ENCODE data around the gene CERS5.
A peak's percentile ranks its signal among the peaks of the same experiment; 100 is the strongest.

The CERS5 gene

GRCh38 chr12:50129290-50129689, 37.9 kb downstream of the CERS5 start:
- H3K27me3 Mint-ChIP-seq: no peaks in the 10 kb centered on the region
- no peaks in the 10 kb centered on the region for H3K9me3 Mint-ChIP-seq
- H3K36me3 Mint-ChIP-seq (ENCODE audit: low read depth): peaks cover 93% of the 10 kb centered on the region
- DNase-seq: no peak
- no peak overlapping the region for H3K27ac Mint-ChIP-seq
- peaks cover 32% of the 10 kb centered on the region for H3K4me1 Mint-ChIP-seq (ENCODE audit: low read depth)
- H3K4me3 Mint-ChIP-seq: no peak overlapping the region

GRCh38 chr12:50127546-50127945, 39.6 kb downstream of the CERS5 start:
- Mint-ChIP-seq H3K27ac (peak overlapping the region; percentile 9), H3K4me3 (no peak overlapping the region), H3K36me3 (ENCODE audit: low read depth) (peaks cover 94% of the 10 kb centered on the region), H3K4me1 (ENCODE audit: low read depth) (peaks cover 31% of the 10 kb centered on the region), H3K27me3 (no peaks in the 10 kb centered on the region), H3K9me3 (no peaks in the 10 kb centered on the region)
- no peak for DNase-seq

DNA sequence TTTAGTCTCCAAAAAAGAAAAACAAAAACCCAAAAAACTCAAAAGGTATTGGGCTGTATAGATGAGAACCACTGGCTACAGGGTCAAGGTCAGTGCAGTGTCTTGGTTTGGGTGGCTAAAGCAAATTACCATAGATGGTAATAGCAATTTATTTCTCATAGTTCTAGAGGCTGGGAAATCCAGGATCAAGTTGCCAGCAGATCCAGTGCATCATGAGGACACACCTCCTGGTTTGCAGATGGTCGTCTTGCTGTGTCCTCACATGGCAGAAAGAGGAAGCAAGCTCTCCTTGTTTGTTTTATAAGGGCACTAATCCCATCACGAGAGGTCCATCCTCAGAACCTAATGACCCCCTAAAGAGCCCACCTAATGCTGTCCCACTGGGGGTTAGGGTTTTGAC, 44.0 kb downstream of the CERS5 start:
- peaks cover 32% of the 10 kb centered on the region for H3K4me1 Mint-ChIP-seq (ENCODE audit: low read depth)
- H3K36me3 Mint-ChIP-seq (ENCODE audit: low read depth): peaks cover 94% of the 10 kb centered on the region
- H3K27me3 Mint-ChIP-seq: no peaks in the 10 kb centered on the region
- H3K4me3 Mint-ChIP-seq: no peak overlapping the region
- DNase-seq: no peak
- H3K9me3 Mint-ChIP-seq: no peaks in the 10 kb centered on the region
- H3K27ac Mint-ChIP-seq: peak overlapping the region; percentile 34

GRCh38 chr12:50121641-50122040, 45.5 kb downstream of the CERS5 start:
- no peak for DNase-seq
- Mint-ChIP-seq H3K4me1 (ENCODE audit: low read depth) (peaks cover 36% of the 10 kb centered on the region), H3K36me3 (ENCODE audit: low read depth) (peaks cover 89% of the 10 kb centered on the region), H3K9me3 (no peaks in the 10 kb centered on the region), H3K4me3 (no peak overlapping the region), H3K27ac (peak overlapping the region; percentile 45), H3K27me3 (no peaks in the 10 kb centered on the region)

DNA sequence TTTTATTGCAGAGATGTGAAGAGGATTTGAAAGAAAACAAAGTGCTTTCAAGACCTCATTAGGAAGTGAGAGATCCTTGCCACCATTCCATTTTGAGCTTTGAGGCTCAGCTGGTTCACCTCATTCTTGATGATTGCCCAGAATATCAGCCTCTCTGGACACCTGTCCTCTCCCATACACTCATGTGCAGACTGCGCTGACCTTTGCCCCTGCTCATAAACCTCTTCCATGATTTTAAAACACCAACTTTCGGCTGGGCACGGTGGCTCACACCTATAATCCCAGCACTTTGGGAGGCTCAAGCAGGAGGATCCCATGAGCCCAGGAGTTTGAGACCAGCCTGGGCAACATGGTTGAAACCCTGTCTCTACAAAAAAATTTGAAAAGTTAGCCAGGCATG, 46.2 kb downstream of the CERS5 start:
- H3K4me1 Mint-ChIP-seq (ENCODE audit: low read depth): peaks cover 41% of the 10 kb centered on the region
- no peaks in the 10 kb centered on the region for H3K27me3 Mint-ChIP-seq
- peak overlapping the region; percentile 24 for H3K27ac Mint-ChIP-seq

GRCh38 chr12:50120521-50120920, 46.6 kb downstream of the CERS5 start:
- DNase-seq: no peak
- Mint-ChIP-seq H3K4me3 (no peak overlapping the region), H3K9me3 (no peaks in the 10 kb centered on the region), H3K36me3 (ENCODE audit: low read depth) (peaks cover 90% of the 10 kb centered on the region), H3K4me1 (ENCODE audit: low read depth) (peaks cover 41% of the 10 kb centered on the region), H3K27ac (peak overlapping the region; percentile 24), H3K27me3 (no peaks in the 10 kb centered on the region)

More for the DNA sequence above, 46.2 kb downstream of the CERS5 start:
- Mint-ChIP-seq H3K4me3 (no peak overlapping the region), H3K9me3 (no peaks in the 10 kb centered on the region), H3K36me3 (ENCODE audit: low read depth) (peaks cover 90% of the 10 kb centered on the region)
- no peak for DNase-seq

DNA sequence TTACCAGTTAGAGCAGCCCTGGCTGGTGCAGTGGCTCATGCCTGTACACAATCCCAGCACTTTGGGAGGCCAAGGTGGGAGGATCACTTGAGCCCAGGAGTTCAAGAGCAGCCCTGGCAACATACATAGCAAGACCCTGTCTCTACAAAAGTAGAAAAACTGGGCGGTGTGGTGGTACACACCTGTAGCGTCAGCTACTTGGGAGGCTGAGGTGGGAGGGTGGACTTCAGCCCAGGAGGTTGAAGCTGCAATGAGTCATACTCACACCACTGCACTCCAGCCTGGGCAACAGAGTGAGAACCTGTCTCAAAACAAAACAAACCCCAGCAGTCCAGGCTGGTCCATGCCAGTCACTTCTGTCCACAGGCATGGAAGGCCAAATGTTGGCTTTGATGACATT, 47.8 kb downstream of the CERS5 start:
- H3K36me3 Mint-ChIP-seq (ENCODE audit: low read depth): peaks cover 83% of the 10 kb centered on the region
- no peak for DNase-seq
- H3K4me3 Mint-ChIP-seq: no peak overlapping the region
- peaks cover 37% of the 10 kb centered on the region for H3K4me1 Mint-ChIP-seq (ENCODE audit: low read depth)
- no peaks in the 10 kb centered on the region for H3K27me3 Mint-ChIP-seq
- no peaks in the 10 kb centered on the region for H3K9me3 Mint-ChIP-seq
- H3K27ac Mint-ChIP-seq: no peak overlapping the region

GRCh38 chr12:50117057-50117622, 50.0 kb downstream of the CERS5 start:
- peak overlapping the region; percentile 81 for H3K27ac Mint-ChIP-seq
- peaks cover 75% of the 10 kb centered on the region for H3K36me3 Mint-ChIP-seq (ENCODE audit: low read depth)
- H3K4me3 Mint-ChIP-seq: no peak overlapping the region
- H3K27me3 Mint-ChIP-seq: no peaks in the 10 kb centered on the region
- peaks cover 43% of the 10 kb centered on the region for H3K4me1 Mint-ChIP-seq (ENCODE audit: low read depth)
- no peaks in the 10 kb centered on the region for H3K9me3 Mint-ChIP-seq
- peak; percentile 12 for DNase-seq

DNA sequence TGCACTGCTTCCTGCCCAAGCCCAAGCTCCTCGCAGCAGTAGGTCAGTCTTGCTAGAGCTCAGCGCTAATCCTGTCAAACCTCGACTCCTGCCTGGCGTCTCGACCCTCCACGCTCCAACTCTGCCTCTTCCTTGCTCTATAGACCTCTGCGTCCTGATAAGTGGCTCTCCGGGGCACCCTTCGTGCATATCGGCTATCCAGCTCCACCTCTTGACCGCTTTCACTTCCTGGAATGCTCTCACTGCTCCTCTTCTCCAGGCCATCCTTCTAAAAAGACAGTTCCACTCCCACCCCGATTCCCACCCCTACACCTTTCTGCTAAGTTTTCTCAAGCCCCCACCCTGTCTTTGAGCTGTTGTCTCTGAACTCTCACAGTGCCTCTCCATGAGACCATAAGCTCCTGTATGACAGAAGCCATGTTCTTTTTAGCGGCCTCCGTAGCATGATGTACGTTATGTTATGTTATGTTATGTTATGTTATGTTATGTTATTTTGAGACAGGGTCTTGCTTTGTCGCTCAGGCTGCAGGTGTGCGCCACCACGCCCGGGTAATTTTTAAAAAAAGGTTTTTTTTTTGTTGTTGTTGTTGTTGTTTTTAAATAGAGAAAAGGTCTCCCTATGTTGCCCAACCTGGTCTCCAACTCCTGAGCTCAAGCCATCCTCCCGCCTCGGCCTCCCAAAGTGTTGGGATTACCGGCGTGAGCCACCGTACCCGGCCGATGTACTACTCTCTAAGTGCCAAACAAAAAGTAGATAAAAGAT, 54.5 kb downstream of the CERS5 start:
- peak overlapping the region; percentile 99 for H3K4me3 Mint-ChIP-seq
- H3K27me3 Mint-ChIP-seq: no peaks in the 10 kb centered on the region
- peaks cover 45% of the 10 kb centered on the region for H3K4me1 Mint-ChIP-seq (ENCODE audit: low read depth)
- H3K9me3 Mint-ChIP-seq: no peaks in the 10 kb centered on the region
- peak overlapping the region; percentile 99 for H3K27ac Mint-ChIP-seq
- DNase-seq: no peak
- peaks cover 38% of the 10 kb centered on the region for H3K36me3 Mint-ChIP-seq (ENCODE audit: low read depth)

DNA sequence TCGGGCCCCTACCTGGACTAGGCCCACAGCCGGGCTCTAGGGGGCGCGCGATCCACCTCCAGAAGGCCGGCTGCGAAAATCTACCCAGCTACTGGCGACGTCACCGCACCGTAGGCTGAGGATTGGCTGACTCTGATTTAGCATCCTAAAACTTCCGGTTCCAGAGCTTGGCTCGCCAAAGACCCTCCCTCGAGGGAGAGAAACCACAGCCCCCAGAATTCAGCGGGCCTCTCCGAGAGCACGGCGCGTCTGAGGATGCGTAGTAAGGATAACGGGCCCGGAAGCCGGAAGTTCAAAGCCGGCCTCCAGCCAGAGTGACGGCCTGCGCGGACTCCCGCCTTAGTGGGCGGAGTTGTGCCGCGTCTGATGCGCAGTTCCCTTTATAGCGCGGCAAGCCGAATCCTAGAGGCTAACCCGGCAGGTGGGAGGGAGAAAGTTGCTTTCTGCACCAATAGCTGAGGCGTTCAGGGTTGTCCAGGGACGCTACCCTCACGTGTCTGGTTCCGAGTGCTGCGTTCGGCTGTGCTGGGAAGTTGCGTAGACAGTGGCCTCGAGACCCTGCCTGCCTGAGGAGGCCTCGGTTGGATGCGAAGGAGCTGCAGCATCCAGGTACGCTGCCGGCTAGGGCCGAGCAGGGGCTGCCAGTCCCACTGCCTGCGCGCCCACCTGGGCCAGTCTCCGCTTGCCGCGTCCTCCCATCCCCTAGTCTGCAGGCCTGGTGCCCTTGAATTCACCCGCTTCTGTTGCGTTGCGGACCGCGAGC, 55.3 kb downstream of the CERS5 start, which contains the start of gene COX14:
COX14 (plus strand) TSS at position 544 of the 763 bp plus-strand sequence. CDS start 7,808 bp downstream, outside the sequence.
- peak within 1 kb of the TSS; percentile 99 for H3K4me3 Mint-ChIP-seq
- no peaks in the 10 kb centered on the region for H3K27me3 Mint-ChIP-seq
- H3K4me1 Mint-ChIP-seq (ENCODE audit: low read depth): peaks cover 41% of the 10 kb centered on the region
- peak; percentile 99 for DNase-seq
- no peaks in the 10 kb centered on the region for H3K9me3 Mint-ChIP-seq
- peaks cover 33% of the 10 kb centered on the region for H3K36me3 Mint-ChIP-seq (ENCODE audit: low read depth)
- H3K27ac Mint-ChIP-seq: peak within 1 kb of the TSS; percentile 99

DNA sequence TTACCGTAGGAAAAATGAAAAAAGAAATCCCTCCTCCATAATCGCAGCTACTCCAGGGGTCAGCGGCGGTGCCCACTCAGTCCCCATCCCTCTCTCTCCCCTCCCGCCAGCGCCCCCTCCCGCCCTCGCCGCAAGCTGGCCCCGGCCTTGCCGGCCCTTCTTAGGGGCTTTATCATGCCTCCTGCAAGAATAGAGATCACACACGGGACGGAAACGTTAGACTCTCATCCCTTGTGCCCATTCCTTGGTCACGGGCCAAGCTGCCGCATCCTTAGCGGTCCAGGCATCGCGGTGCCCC, 55.8 kb downstream of the CERS5 start:
- Mint-ChIP-seq H3K36me3 (ENCODE audit: low read depth) (peaks cover 27% of the 10 kb centered on the region), H3K27me3 (no peaks in the 10 kb centered on the region), H3K4me1 (ENCODE audit: low read depth) (peaks cover 35% of the 10 kb centered on the region), H3K27ac (peak overlapping the region; percentile 99), H3K4me3 (peak overlapping the region; percentile 99), H3K9me3 (no peaks in the 10 kb centered on the region)
- no peak for DNase-seq

GRCh38 chr12:50110762-50111351, 56.3 kb downstream of the CERS5 start:
- H3K27ac Mint-ChIP-seq: peak overlapping the region; percentile 99
- H3K4me1 Mint-ChIP-seq (ENCODE audit: low read depth): peaks cover 30% of the 10 kb centered on the region
- H3K9me3 Mint-ChIP-seq: no peaks in the 10 kb centered on the region
- H3K27me3 Mint-ChIP-seq: no peaks in the 10 kb centered on the region
- peak overlapping the region; percentile 99 for H3K4me3 Mint-ChIP-seq
- peaks cover 23% of the 10 kb centered on the region for H3K36me3 Mint-ChIP-seq (ENCODE audit: low read depth)
- DNase-seq: peak; percentile 39

DNA sequence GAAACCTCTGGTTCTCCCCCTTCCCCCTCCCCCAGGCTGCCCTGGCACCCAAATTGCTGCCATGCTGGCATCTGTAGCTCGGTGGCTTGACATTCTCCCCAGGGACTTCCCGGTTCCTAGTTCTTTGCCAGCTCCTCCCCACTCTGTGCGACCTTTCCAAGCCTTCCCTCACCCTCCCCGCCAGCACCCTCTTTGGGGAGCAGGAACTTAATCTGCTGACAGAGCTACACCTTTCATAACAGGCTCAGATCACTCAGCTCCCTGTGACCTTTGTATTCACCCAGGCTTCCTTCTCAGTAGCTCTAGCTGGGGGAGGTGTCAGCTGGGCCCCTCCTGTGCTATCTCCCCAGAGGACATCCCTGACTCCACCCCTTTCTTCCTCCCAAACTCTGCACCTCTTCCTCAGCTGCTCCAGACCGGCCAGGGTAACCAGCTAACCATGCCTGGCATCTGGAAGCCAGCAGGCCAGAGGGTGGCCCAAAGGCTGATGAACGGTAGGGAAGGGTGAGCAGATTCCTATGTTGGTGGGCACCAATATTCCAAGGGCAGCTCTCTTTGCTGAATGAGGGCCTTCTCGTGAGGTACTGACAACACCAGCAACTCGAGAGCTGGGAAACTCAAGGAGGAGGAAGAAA, 56.9 kb downstream of the CERS5 start:
- Mint-ChIP-seq H3K27me3 (no peaks in the 10 kb centered on the region), H3K4me1 (ENCODE audit: low read depth) (peaks cover 24% of the 10 kb centered on the region), H3K27ac (peak overlapping the region; percentile 55), H3K9me3 (no peaks in the 10 kb centered on the region), H3K36me3 (ENCODE audit: low read depth) (peaks cover 17% of the 10 kb centered on the region), H3K4me3 (peak overlapping the region; percentile 27)
- DNase-seq: no peak

GRCh38 chr12:50109319-50109718, 57.9 kb downstream of the CERS5 start:
- peaks cover 22% of the 10 kb centered on the region for H3K4me1 Mint-ChIP-seq (ENCODE audit: low read depth)
- H3K36me3 Mint-ChIP-seq (ENCODE audit: low read depth): peaks cover 15% of the 10 kb centered on the region
- H3K9me3 Mint-ChIP-seq: no peaks in the 10 kb centered on the region
- H3K4me3 Mint-ChIP-seq: no peak overlapping the region
- no peaks in the 10 kb centered on the region for H3K27me3 Mint-ChIP-seq
- no peak overlapping the region for H3K27ac Mint-ChIP-seq
- DNase-seq: no peak
